Measurements from ENCODE around the gene GABRA5. TPM values are rescaled to one million over a fixed set of nuclear protein-coding genes. Genes with fewer than 3 reads are reported as not detected.

The GABRA5 gene
- total RNA-seq, 1 experiment from 2014 or later, result 4.9 TPM

- Histone ChIP-seq H3K56ac (ENCODE audit: insufficient read length, low read depth, low read length) (no peak overlapping the region), H3K23ac (ENCODE audit: insufficient read length, low read depth, low read length) (no peak overlapping the region), H3T11ph (ENCODE audit: low read length) (no peak overlapping the region), H3K27ac (ENCODE audit: insufficient read length, low read depth, low read length) (no peak overlapping the region), H3K79me2 (ENCODE audit: insufficient read depth, low read length) (no peaks in the 10 kb centered on the region; the same call in 1 of the 2 replicates), H4K8ac (replicated peaks; ENCODE audit: insufficient read length, low read depth, low read length) (no peak overlapping the region), H4K91ac (ENCODE audit: insufficient read length, low read depth, low read length) (no peak overlapping the region), H2BK15ac (ENCODE audit: low read depth, low read length) (no peak overlapping the region), H3K23me2 (ENCODE audit: insufficient read length, low read depth, low read length, poor library complexity, severe bottlenecking) (no peaks in the 10 kb centered on the region), H3K27me3 (ENCODE audit: insufficient read depth, low read length) (no peaks in the 10 kb centered on the region), H3K4ac (ENCODE audit: low read depth, low read length) (no peak overlapping the region), H2BK12ac (ENCODE audit: insufficient read length, low read depth, low read length) (no peak overlapping the region), H2BK20ac (ENCODE audit: low read depth, low read length, poor library complexity, severe bottlenecking) (no peak overlapping the region), H2BK120ac (ENCODE audit: low read depth, low read length, poor library complexity, severe bottlenecking) (no peak overlapping the region), H3K79me1 (ENCODE audit: insufficient read depth, low read depth, low read length, poor library complexity, severe bottlenecking) (no peaks in the 10 kb centered on the region), H3K9ac (ENCODE audit: extremely low read depth, insufficient read length, low read length) (no peak overlapping the region), H3K9me3 (ENCODE audit: control insufficient read depth, low read depth, low read length) (peaks cover 10% of the 10 kb centered on the region), H4K5ac (ENCODE audit: insufficient read length, low read depth, low read length) (no peak overlapping the region), H3K4me1 (ENCODE audit: insufficient read depth, low read length) (no peaks in the 10 kb centered on the region; the same call in 1 of the 2 replicates), H2AFZ (ENCODE audit: low read length) (no peak overlapping the region), H4K20me1 (ENCODE audit: control insufficient read depth, insufficient read depth, insufficient read length) (no peaks in the 10 kb centered on the region), H2BK5ac (ENCODE audit: insufficient read length, low read length) (no peak overlapping the region), H3K18ac (ENCODE audit: insufficient read length, low read depth, low read length) (no peak overlapping the region), H3K4me2 (ENCODE audit: insufficient read depth, insufficient read length, low read length) (no peak overlapping the region), H3K14ac (ENCODE audit: insufficient read depth, low read length) (no peak overlapping the region), H2AK5ac (ENCODE audit: insufficient read length, low read length) (no peak overlapping the region)
- DNase-seq, result peak; percentile 82
- no CpG with 5 or more reads among the region's 26 CpGs for WGBS (ENCODE audit: extremely low coverage, insufficient read length, low lambda C conversion rate)
- peak; percentile 88 for TF ChIP-seq CTCF (conservative IDR thresholded peaks at IDR 0.05)
- Mint-ChIP-seq H3K9me3 (peaks cover 26 to 29% of the 10 kb centered on the region in 2 experiments), H3K36me3 (ENCODE audit: insufficient read depth in 1 of 3, low read depth in 3 of 3) (peaks cover 12 to 29% (median 20%) of the 10 kb centered on the region in 3 experiments), H3K27me3 (ENCODE audit: low read depth) (peaks cover 3% of the 10 kb centered on the region; the same call in 1 of the 2 replicates), H3K27ac (peak overlapping the region in 2 of 3 experiments; percentile 42 to 50; a peak in 1 of 7 replicates), H3K4me1 (peaks cover 18 to 27% of the 10 kb centered on the region in 2 experiments), H3K4me3 (peak overlapping the region in 1 of 2 experiments; percentile 47; a peak in 2 of 5 replicates)
Measured at GRCh38 chr15:26838742-26839460, 28.0 kb upstream of the GABRA5 start.
